ENCODE results near the gene MAP7.

- TF ChIP-seq MAX (IDR thresholded peaks at IDR 0.05; ENCODE audit: low read depth, low read length), result no peak
- TF ChIP-seq CTCF (IDR thresholded peaks at IDR 0.05; ENCODE audit: low read depth, low read length), result no peak
- TF ChIP-seq POLR2A (IDR thresholded peaks at IDR 0.05; ENCODE audit: extremely low read depth, insufficient read length), result no peak
Observed at GRCh38 chr6:136427378-136427717, 122.9 kb downstream of the MAP7 start.

Measured in NB4 (cell line).